ENCODE results near the gene TRAM2.

TRAM2 gene

GRCh38 chr6:52517502-52518278, 59.2 kb downstream of the TRAM2 start:
- DNase-seq (ENCODE audit: low read depth, low spot score), result peak; percentile 60
- Histone ChIP-seq H3K36me3 (ENCODE audit: control insufficient read depth, insufficient read depth, low read length) (no peaks in the 10 kb centered on the region), H3K27me3 (ENCODE audit: control insufficient read depth, insufficient read depth, low read length) (no peaks in the 10 kb centered on the region), H3K4me3 (ENCODE audit: low read length) (no peak overlapping the region), H3K9me3 (ENCODE audit: control insufficient read depth, insufficient read depth, low read length) (no peaks in the 10 kb centered on the region), H3K4me1 (ENCODE audit: control insufficient read depth, insufficient read depth, low read length) (no peaks in the 10 kb centered on the region; the same call in 1 of the 2 replicates), H3K27ac (ENCODE audit: low read length) (no peak overlapping the region)
- no CpG with 5 or more reads among the region's 14 CpGs for WGBS (ENCODE audit: insufficient coverage, insufficient read length)

- no peaks in the 10 kb centered on the region; the same call in 1 of the 2 replicates for H3K4me1 ChIP-seq (ENCODE audit: control insufficient read depth, insufficient read depth, low read length)
- no CpG with 5 or more reads among the region's 3 CpGs for WGBS (ENCODE audit: insufficient coverage, insufficient read length)
- no peaks in the 10 kb centered on the region for H3K9me3 ChIP-seq (ENCODE audit: control insufficient read depth, insufficient read depth, low read length)
These were observed 59.9 kb downstream of the TRAM2 start for GRCh38 chr6:52516943-52517342.

DNA sequence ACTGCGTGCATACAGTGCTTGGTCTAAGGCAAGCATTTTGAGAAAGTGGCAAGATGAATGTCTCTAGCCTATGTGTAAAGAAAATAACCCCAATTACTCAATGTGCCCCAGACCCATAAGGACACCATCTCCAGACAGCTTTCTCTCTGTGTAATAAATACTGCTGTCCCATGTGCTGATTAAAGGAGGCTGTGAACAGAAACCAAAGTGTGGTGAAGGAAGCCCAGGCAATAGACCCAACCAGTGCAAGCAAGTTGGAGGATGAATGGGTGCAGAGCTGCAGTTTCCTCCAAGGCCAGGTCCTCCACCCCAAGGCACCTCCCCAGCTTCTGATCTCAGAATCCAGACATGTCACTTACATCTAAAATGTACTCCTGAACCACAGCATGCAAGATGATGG, 60.6 kb downstream of the TRAM2 start:
- no peak overlapping the region for H3K4me3 ChIP-seq (ENCODE audit: low read length)
- whole genome bisulfite sequencing (ENCODE audit: insufficient coverage, insufficient read length), result no CpG with 5 or more reads among the region's 1 CpG
- H3K9me3 ChIP-seq (ENCODE audit: control insufficient read depth, insufficient read depth, low read length), result no peaks in the 10 kb centered on the region
- no peak for DNase-seq (ENCODE audit: low read depth, low spot score)
- no peaks in the 10 kb centered on the region for H3K27me3 ChIP-seq (ENCODE audit: control insufficient read depth, insufficient read depth, low read length)
- H3K36me3 ChIP-seq (ENCODE audit: control insufficient read depth, insufficient read depth, low read length), result 0 out of 2 replicates have a peak, but pooled peaks cover 4% of the 10 kb centered on the region
- no peaks in the 10 kb centered on the region; the same call in 1 of the 2 replicates for H3K4me1 ChIP-seq (ENCODE audit: control insufficient read depth, insufficient read depth, low read length)
- H3K27ac ChIP-seq (ENCODE audit: low read length), result no peak overlapping the region

More at GRCh38 chr6:52516943-52517342, 59.9 kb downstream of the TRAM2 start:
- 0 out of 2 replicates have a peak, but pooled peaks cover 4% of the 10 kb centered on the region for H3K36me3 ChIP-seq (ENCODE audit: control insufficient read depth, insufficient read depth, low read length)
- no peak for DNase-seq (ENCODE audit: low read depth, low spot score)
- H3K27me3 ChIP-seq (ENCODE audit: control insufficient read depth, insufficient read depth, low read length), result no peaks in the 10 kb centered on the region
- no peak overlapping the region for H3K4me3 ChIP-seq (ENCODE audit: low read length)
- H3K27ac ChIP-seq (ENCODE audit: low read length), result no peak overlapping the region

- H3K4me1 ChIP-seq (ENCODE audit: control insufficient read depth, insufficient read depth, low read length), result no peaks in the 10 kb centered on the region; the same call in 1 of the 2 replicates
These were observed 61.5 kb downstream of the TRAM2 start for GRCh38 chr6:52515219-52515960.

DNA sequence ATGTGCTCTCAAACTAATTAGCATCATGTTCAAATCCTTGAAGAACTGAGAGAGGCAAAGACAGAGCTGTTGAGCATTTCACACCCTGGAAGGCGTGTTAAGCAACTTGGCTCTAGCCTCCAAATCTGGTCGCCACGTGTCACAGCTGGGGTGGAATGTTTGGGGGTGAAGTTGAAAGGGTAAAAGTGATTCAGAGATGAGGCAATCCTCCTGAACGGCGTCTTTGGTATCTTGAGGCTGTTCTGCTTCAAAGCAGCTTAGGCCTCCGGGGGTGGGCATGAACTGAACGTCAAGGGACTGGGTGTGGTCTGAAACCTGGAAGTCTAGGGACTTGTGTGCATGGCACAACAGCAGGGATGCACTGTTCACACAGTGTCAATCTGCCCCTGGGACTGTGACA, 62.3 kb downstream of the TRAM2 start:
- Histone ChIP-seq H3K36me3 (ENCODE audit: control insufficient read depth, insufficient read depth, low read length) (0 out of 2 replicates have a peak, but pooled peaks cover 4% of the 10 kb centered on the region), H3K9me3 (ENCODE audit: control insufficient read depth, insufficient read depth, low read length) (no peaks in the 10 kb centered on the region), H3K4me1 (ENCODE audit: control insufficient read depth, insufficient read depth, low read length) (peaks cover 5% of the 10 kb centered on the region; the same call in 1 of the 2 replicates), H3K27ac (ENCODE audit: low read length) (no peak overlapping the region), H3K27me3 (ENCODE audit: control insufficient read depth, insufficient read depth, low read length) (no peaks in the 10 kb centered on the region), H3K4me3 (ENCODE audit: low read length) (no peak overlapping the region)
- no CpG with 5 or more reads among the region's 7 CpGs for WGBS (ENCODE audit: insufficient coverage, insufficient read length)
- no peak for DNase-seq (ENCODE audit: low read depth, low spot score)

More at GRCh38 chr6:52515219-52515960, 61.5 kb downstream of the TRAM2 start:
- no peaks in the 10 kb centered on the region for H3K9me3 ChIP-seq (ENCODE audit: control insufficient read depth, insufficient read depth, low read length)
- no peak overlapping the region for H3K27ac ChIP-seq (ENCODE audit: low read length)
- no peak overlapping the region for H3K4me3 ChIP-seq (ENCODE audit: low read length)
- no peaks in the 10 kb centered on the region for H3K27me3 ChIP-seq (ENCODE audit: control insufficient read depth, insufficient read depth, low read length)
- H3K36me3 ChIP-seq (ENCODE audit: control insufficient read depth, insufficient read depth, low read length), result 0 out of 2 replicates have a peak, but pooled peaks cover 4% of the 10 kb centered on the region
- whole genome bisulfite sequencing (ENCODE audit: insufficient coverage, insufficient read length), result no CpG with 5 or more reads among the region's 2 CpGs
- no peak for DNase-seq (ENCODE audit: low read depth, low spot score)

GRCh38 chr6:52513896-52514295, 63.0 kb downstream of the TRAM2 start:
- no peaks in the 10 kb centered on the region for H3K9me3 ChIP-seq (ENCODE audit: control insufficient read depth, insufficient read depth, low read length)
- no peaks in the 10 kb centered on the region for H3K27me3 ChIP-seq (ENCODE audit: control insufficient read depth, insufficient read depth, low read length)
- peaks cover 8% of the 10 kb centered on the region; the same call in 1 of the 2 replicates for H3K36me3 ChIP-seq (ENCODE audit: control insufficient read depth, insufficient read depth, low read length)
- H3K27ac ChIP-seq (ENCODE audit: low read length), result no peak overlapping the region
- H3K4me3 ChIP-seq (ENCODE audit: low read length), result no peak overlapping the region
- no peak for DNase-seq (ENCODE audit: low read depth, low spot score)
- WGBS (ENCODE audit: insufficient coverage, insufficient read length), result no CpG with 5 or more reads among the region's 4 CpGs
- peaks cover 5% of the 10 kb centered on the region; the same call in 1 of the 2 replicates for H3K4me1 ChIP-seq (ENCODE audit: control insufficient read depth, insufficient read depth, low read length)

- Histone ChIP-seq H3K4me1 (ENCODE audit: control insufficient read depth, insufficient read depth, low read length) (peaks cover 5% of the 10 kb centered on the region; the same call in 1 of the 2 replicates), H3K4me3 (ENCODE audit: low read length) (no peak overlapping the region), H3K9me3 (ENCODE audit: control insufficient read depth, insufficient read depth, low read length) (no peaks in the 10 kb centered on the region), H3K27ac (ENCODE audit: low read length) (no peak overlapping the region), H3K36me3 (ENCODE audit: control insufficient read depth, insufficient read depth, low read length) (peaks cover 8% of the 10 kb centered on the region; the same call in 1 of the 2 replicates), H3K27me3 (ENCODE audit: control insufficient read depth, insufficient read depth, low read length) (no peaks in the 10 kb centered on the region)
- no peak for DNase-seq (ENCODE audit: low read depth, low spot score)
- no CpG with 5 or more reads among the region's 2 CpGs for WGBS (ENCODE audit: insufficient coverage, insufficient read length)
These were observed 63.4 kb downstream of the TRAM2 start for GRCh38 chr6:52513464-52513863.

- no peak overlapping the region for H3K27ac ChIP-seq (ENCODE audit: low read length)
- H3K4me1 ChIP-seq (ENCODE audit: control insufficient read depth, insufficient read depth, low read length), result peaks cover 5% of the 10 kb centered on the region; the same call in 1 of the 2 replicates
- H3K36me3 ChIP-seq (ENCODE audit: control insufficient read depth, insufficient read depth, low read length), result peaks cover 13% of the 10 kb centered on the region; the same call in 1 of the 2 replicates
- no peak overlapping the region for H3K4me3 ChIP-seq (ENCODE audit: low read length)
- H3K27me3 ChIP-seq (ENCODE audit: control insufficient read depth, insufficient read depth, low read length), result no peaks in the 10 kb centered on the region
- no CpG with 5 or more reads among the region's 4 CpGs for WGBS (ENCODE audit: insufficient coverage, insufficient read length)
- no peaks in the 10 kb centered on the region for H3K9me3 ChIP-seq (ENCODE audit: control insufficient read depth, insufficient read depth, low read length)
- DNase-seq (ENCODE audit: low read depth, low spot score), result no peak
These were observed 64.7 kb downstream of the TRAM2 start for GRCh38 chr6:52512199-52512598.

- Histone ChIP-seq H3K27ac (ENCODE audit: low read length) (no peak overlapping the region), H3K4me3 (ENCODE audit: low read length) (no peak overlapping the region), H3K9me3 (ENCODE audit: control insufficient read depth, insufficient read depth, low read length) (no peaks in the 10 kb centered on the region), H3K27me3 (ENCODE audit: control insufficient read depth, insufficient read depth, low read length) (no peaks in the 10 kb centered on the region), H3K4me1 (ENCODE audit: control insufficient read depth, insufficient read depth, low read length) (peaks cover 5% of the 10 kb centered on the region; the same call in 1 of the 2 replicates), H3K36me3 (ENCODE audit: control insufficient read depth, insufficient read depth, low read length) (peaks cover 15% of the 10 kb centered on the region; the same call in 1 of the 2 replicates)
- DNase-seq (ENCODE audit: low read depth, low spot score), result no peak
- no CpG with 5 or more reads among the region's 12 CpGs for WGBS (ENCODE audit: insufficient coverage, insufficient read length)
These were observed 65.2 kb downstream of the TRAM2 start for GRCh38 chr6:52511572-52512151.

- DNase-seq (ENCODE audit: low read depth, low spot score), result no peak
- no CpG with 5 or more reads among the region's 10 CpGs for WGBS (ENCODE audit: insufficient coverage, insufficient read length)
- H3K4me3 ChIP-seq (ENCODE audit: low read length), result no peak overlapping the region
- H3K9me3 ChIP-seq (ENCODE audit: control insufficient read depth, insufficient read depth, low read length), result no peaks in the 10 kb centered on the region
- H3K36me3 ChIP-seq (ENCODE audit: control insufficient read depth, insufficient read depth, low read length), result peaks cover 15% of the 10 kb centered on the region; the same call in 1 of the 2 replicates
- no peaks in the 10 kb centered on the region for H3K27me3 ChIP-seq (ENCODE audit: control insufficient read depth, insufficient read depth, low read length)
- H3K4me1 ChIP-seq (ENCODE audit: control insufficient read depth, insufficient read depth, low read length), result peaks cover 5% of the 10 kb centered on the region; the same call in 1 of the 2 replicates
- H3K27ac ChIP-seq (ENCODE audit: low read length), result no peak overlapping the region
These were observed 65.7 kb downstream of the TRAM2 start for GRCh38 chr6:52511163-52511562.

Data from iPS DF 6.9 (cell line).